NCI-H128 (cell line): ENCODE measurements around the gene STRN4.

ENCODE experiments used
- DNase-seq: peaks from one replicate; lab custom pipeline; 2025; ENCODE audit not compliant: unreplicated experiment; lab: John Stamatoyannopoulos, UW

Gene STRN4

GRCh38 chr19:46726551-46726950 is 19.7 kb downstream of the STRN4 start:
- no peak for DNase-seq

GRCh38 chr19:46725859-46726393 is 20.3 kb downstream of the STRN4 start:
- DNase-seq: no peak

GRCh38 chr19:46725036-46725820 is 21.0 kb downstream of the STRN4 start:
- no peak for DNase-seq

- DNase-seq: no peak
Measured at GRCh38 chr19:46724468-46724867, 21.8 kb downstream of the STRN4 start.

DNA sequence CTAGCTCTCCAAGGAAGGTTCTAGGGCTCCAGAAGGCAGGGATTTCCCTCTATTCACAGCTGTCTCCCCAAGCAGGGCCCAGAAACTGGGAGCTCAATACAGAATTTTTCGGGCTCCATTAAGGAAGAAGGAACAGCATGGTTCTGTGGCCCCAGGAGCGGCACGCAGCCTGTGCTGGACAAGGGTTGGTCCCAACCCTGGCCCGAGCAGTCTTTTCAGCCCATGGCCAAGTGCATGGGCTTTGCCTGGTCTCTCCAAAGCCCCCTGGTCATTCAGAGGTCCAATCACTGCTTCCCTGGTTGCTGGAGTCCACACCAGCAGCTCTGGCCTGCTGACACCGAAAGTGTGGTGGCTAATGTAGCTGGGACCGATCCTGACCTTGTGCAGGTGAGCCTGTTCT is 22.8 kb downstream of the STRN4 start:
- no peak for DNase-seq

GRCh38 chr19:46723023-46723461 is 23.2 kb downstream of the STRN4 start:
- DNase-seq: no peak

DNA sequence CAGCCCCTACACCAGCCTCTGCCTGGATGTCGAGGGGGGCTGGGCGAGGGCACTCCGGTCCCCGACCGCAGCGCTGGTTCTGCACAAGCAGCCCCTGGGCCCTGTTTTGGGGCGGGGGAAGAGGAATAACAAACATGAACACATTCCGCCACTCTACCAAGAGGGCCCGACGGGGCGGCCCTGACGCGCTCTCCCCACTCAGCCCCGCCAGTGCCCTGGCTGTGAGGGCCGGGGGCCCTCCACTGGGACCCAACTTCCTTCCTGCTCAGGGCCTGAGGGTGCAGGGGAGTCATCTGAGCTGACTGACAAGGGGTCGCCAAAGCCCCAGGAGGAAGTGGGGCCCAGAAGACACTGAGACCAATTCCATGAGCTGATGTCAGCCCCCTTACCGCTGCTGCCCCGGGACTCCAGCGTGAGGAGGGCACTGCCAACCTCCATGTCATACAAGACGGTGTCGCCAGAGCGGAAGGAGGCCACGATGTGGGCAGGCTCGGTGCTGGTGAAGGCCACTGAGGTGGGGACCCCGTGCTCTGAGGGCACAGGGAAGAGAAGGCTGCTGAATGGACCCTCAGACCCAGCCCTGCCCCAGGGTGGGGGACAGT is 23.7 kb downstream of the STRN4 start:
- no peak for DNase-seq

GRCh38 chr19:46722004-46722380 is 24.3 kb downstream of the STRN4 start:
- DNase-seq: no peak

GRCh38 chr19:46721269-46722003 is 24.8 kb downstream of the STRN4 start:
- DNase-seq: no peak

- DNase-seq: no peak
Measured at GRCh38 chr19:46720503-46721239, 25.6 kb downstream of the STRN4 start.

- DNase-seq: no peak
Measured at GRCh38 chr19:46719629-46720502, 26.4 kb downstream of the STRN4 start.

DNA sequence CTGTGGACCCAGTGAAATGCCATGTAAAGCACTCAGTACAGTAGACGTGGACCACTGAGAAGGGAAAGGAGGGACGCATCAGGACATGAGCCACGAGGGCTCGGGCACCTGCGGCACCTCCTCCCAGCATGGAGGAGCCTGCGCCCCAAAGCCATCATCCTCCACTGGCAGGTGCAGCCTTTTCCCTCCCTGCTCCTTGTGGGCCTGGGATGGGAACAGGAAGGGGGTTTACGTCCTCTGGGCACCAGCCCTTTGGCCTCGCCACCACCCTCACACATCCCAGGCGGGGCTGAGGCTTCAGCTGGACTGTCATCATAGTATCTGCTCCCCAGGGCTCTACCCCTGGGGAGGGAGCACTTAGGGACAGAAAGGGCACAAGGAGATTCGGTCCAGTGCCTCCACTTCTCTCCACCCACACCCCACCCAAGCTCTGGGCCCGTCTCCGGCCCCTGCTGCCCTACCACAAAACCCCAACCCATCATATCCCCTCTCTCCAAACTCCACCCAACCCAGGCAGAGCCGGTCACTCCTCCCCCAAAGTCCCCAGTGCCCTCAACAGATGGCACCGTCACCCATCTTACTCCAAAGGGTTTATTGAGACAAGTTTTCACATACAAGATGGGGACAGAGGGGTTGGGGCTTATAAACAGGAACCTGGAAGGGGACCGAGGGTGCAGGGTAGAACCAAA is 27.2 kb downstream of the STRN4 start:
- DNase-seq: no peak

- no peak for DNase-seq
Measured at GRCh38 chr19:46718157-46718933, 27.9 kb downstream of the STRN4 start.

DNA sequence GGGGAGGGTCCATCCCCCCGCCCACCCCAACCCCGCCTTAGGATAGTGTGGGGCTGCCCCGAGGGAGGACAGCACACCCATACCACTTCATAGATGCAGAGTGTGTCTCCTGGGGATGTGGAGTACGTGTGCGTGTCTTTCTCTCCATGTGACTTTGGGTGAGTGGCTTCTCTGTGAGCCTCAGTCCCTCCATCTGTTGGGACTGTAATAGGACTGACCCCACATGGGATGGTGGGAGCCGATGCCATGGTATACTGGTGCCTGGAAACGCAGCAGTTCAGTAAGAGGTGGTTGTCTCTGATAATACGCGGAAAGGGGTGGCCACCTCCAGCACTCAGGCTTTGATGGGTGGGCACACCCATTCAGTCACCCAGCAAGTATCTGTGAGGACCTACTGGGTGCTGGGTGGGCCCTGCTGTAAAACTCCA is 28.5 kb downstream of the STRN4 start:
- DNase-seq: no peak

DNA sequence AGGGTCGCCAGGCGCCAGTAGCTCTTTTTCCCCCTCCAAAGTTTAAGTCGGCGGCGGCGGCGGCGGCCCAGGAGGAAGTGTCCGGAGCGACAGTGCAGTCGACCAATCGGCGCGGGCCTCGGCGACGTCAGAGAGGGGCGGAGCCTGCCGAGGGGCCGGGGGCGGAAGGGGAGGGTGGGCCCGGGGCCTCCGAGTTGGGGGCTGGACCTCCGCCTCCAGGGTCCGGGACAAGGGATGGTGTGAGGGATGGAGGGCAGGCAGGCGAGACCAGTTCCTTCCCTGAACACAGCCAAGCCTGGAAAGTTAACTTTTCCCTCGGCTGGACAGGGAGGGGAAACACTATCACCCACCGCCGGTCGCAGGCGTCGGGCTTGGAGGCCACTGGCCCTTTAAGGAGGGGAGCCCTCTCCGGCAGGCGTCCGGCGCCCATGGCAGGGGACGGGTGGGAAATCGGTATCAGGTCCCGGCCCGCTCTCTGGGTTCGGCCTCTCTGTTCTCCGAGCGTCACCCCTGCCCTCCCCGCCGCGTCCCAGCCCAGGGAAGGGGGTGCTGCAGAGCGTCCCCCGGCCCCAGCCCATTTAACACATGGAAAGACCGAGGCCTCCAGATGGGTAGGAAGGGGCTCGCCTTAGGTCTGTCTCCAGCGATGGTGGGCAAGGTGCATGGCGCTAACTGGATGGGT is 29.1 kb downstream of the STRN4 start, which contains the start of gene PRKD2:
TSS of gene PRKD2 (minus strand) at position 81 of the 682 bp plus-strand sequence. CDS start 744 bp downstream, outside the sequence.
- DNase-seq: peak; percentile 50

DNA sequence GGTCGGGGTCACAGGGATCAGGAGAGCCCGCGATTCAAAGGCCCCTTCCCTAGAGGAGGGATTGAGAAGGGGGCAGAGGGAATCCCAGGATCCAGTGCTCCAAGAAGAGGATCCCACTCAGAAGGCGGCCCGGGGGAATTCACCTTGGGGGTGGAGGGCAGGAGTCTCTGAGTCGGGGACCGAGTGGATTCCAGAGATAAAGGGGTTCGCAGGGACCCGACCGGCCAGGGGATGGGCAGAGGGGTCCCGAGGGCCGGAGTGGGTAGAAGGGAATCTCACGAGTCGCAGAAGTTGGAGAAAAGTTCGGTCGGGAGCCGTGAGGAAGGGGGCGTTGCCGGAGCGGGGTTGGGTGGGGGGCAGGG is 29.6 kb downstream of the STRN4 start:
- no peak for DNase-seq

GRCh38 chr19:46715975-46716671 is 30.1 kb downstream of the STRN4 start:
- DNase-seq: no peak

GRCh38 chr19:46715620-46715974 is 30.7 kb downstream of the STRN4 start:
- no peak for DNase-seq
